ENCODE measurements around the gene MLH1.
"Not testable (repeated sequence)": the region's sequence is repeated elsewhere in the genome, so short reads cannot be mapped to it uniquely, and the experiment has no call there.

MLH1 gene

DNA sequence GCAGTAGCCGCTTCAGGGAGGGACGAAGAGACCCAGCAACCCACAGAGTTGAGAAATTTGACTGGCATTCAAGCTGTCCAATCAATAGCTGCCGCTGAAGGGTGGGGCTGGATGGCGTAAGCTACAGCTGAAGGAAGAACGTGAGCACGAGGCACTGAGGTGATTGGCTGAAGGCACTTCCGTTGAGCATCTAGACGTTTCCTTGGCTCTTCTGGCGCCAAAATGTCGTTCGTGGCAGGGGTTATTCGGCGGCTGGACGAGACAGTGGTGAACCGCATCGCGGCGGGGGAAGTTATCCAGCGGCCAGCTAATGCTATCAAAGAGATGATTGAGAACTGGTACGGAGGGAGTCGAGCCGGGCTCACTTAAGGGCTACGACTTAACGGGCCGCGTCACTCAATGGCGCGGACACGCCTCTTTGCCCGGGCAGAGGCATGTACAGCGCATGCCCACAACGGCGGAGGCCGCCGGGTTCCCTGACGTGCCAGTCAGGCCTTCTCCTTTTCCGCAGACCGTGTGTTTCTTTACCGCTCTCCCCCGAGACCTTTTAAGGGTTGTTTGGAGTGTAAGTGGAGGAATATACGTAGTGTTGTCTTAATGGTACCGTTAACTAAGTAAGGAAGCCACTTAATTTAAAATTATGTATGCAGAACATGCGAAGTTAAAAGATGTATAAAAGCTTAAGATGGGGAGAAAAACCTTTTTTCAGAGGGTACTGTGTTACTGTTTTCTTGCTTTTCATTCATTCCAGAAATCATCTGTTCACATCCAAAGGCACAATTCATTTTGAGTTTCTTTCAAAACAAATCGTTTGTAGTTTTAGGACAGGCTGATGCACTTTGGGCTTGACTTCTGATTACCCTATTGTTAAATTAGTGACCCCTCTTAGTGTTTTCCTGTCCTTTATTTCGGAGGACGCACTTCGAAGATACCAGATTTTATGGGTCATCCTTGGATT, at the start of gene MLH1:
Gene MLH1, plus strand, starts transcription at position 193 of the 958 bp plus-strand sequence. Its CDS starts 30 bp downstream, at position 223.
- DNase-seq = no peak

DNA sequence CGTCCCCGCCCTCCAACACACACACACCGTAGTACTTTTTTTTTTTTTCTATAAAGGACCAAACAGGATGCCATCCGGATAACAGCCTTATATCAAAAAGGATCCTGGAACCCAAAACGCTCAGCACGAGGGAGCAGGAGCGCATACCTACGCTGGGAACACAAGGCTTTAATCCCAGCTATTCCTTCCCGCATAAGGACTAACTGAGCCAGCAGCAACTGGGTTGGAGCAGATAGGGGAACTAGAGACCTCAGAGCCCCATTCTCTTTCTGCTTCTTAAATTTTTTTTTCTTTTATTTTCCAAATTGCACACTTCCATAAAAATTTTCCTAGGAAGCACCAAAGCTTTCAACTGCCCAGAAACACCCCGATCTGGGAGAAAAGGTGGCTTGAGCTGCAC, 49.7 kb upstream of the MLH1 start:
- DNase-seq = no peak

DNA sequence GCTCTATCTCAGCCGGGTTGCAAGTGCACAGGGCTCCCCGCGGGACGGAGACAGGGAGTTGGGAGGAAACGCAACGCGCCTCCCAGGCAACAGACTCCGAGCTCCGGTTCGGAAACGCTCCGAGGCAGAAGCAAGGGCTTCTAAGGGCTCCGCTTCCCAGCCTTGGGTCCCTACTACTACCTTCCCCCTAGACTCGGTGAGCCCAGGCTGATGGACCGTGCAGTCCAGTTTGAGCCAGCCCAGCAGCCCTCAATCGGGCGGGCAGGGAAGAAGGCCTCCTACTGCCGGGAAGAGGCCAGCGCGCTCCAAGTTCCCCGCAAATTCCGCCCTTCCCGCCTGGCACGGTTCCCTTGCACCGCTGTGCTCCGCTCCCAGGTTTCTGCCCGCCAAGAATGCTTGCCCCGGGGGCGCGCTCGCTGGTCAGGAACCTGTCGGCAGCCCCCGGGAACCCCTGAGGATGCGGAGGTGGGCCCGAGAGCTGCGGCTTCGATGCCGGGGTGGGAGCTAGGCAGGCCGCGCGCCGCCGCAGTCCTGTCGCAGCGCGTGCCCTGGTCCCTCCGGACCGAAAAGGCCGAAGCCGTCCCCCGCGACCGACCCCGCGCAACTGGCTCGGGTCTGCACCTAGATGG, 49.2 kb upstream of the MLH1 start:
- no peak for DNase-seq

DNA sequence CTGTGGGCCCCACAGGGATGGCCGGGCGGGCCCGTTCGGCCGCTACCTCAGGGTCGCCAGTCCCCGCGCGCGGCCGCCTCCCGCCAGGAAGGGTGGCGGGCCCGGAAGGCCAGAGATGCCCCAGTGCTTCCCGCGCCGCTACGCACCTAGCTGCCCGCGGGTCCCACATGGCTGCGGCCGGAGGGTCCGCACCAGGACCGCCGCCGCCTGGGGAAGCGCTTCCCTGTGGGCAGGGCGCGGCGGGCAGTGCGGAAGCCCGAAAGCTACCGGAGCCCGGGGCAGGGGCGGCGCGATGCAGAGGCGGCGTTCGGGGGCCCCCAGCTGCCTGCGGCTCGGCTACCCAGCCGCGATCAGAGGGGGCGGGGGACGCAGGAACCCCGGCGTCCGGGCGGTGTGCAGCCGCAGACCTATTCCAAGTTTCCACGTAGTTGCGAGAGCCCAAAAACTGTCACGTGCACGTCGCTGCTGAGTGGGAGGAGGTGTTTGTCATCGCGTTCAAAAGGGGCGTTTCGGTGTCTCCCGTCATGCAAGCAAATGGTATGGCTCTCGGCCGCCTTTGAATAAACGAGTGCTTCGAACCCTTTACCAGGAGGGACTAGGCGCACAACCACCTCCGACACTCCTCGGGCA, 48.6 kb upstream of the MLH1 start, which contains the start of gene TRANK1:
Gene TRANK1, minus strand, starts transcription at position 414 of the 630 bp plus-strand sequence. Its CDS starts 245 bp downstream, at position 169.
- no peak for DNase-seq

DNA sequence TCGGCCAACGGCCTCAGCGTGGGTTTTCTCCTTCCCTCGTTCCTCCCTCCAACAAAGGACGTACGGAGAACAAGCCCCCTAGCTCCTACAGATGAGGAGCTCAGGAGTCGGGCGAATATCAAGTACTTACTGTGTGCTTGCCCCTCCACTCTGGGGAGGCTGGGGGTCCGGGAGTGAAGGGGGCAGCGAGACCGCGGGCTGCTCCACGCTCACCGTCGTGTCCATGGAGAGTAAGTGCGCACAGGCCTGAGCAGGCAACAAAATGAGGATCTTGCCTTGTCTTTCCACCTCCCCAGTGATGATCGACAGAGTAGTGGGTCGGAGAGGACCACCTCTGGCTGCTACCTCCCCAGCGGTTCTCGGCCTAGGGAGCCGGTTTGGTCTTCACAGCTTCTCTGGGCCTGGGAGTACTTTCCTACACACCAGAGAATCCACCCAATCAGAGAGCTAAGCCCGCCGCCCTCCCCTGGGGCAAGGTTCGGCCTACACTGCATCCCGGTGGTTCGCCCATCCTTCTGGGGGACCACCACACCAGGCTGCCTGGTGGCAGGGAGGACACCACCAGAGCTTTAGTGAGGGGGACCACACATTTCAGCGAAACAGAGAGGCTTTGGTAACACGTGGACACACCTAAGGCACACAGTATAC, 47.9 kb upstream of the MLH1 start:
- DNase-seq = no peak

DNA sequence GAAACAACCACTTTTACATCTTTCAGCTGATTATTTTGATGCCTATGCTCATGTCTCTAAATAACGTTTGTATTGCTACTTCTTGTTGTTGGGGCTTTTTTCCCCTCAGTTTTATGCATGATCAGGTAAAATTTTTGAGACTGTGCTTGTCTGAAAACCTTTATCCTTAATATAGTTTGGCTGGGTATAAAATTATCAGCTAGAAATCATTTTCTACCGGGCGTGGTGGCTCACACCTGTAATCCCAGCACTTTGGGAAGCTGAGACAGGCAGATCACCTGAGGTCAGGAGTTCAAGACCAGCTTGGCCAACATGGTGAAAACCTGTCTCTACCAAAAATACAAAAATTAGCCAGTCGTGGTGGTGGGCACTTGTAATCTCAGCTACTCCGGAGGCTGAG, 45.5 kb upstream of the MLH1 start:
- not testable (repeated sequence) for DNase-seq

DNA sequence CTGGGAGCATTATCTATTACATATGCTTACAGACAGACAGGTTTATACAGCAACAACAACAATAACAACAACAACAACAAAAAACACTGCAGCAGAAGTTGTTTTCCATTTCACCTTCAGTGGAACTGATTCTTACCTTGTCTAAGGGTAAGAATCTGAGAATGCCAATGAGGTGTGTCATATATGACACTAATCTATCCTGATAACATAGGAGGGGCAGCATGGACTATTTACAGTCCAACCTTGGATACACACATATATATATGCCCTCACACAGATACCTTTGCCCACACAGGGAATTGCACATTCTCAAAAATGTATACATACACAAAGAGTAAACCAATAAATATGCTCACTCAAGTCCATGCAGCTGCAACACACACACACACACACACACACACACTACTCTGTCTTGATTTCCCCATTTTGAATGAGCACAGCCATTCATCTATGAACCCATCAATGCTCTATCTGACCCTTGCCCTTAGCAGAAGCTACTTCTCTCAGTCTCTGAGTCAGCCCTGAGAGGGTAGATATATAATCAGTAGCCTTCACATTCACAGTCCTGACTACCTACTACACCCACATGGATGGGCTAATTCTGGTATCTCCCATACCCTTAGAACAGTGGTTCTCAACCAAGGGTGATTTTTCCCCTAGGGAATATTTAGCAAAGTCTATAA, 38.7 kb upstream of the MLH1 start:
- no peak for DNase-seq

DNA sequence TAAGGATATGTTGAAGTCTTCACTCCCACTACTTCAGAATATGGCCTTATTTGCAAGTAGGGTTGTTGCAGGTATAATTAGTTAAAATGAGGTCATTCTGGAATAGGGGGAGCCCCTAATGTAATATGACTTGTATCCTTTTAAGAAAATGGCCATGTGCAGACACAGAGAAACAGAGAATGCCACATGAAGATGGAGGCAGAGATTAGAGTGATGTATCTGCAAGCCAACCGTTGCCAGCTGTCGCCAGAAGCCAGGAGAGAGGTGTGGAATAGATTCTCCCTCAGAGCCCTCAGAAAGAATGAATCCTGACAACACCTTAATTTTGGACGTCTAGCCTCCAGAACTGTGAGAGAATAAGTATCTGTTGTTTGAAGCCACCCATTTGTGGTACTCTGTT, 37.2 kb upstream of the MLH1 start:
- DNase-seq = no peak

DNA sequence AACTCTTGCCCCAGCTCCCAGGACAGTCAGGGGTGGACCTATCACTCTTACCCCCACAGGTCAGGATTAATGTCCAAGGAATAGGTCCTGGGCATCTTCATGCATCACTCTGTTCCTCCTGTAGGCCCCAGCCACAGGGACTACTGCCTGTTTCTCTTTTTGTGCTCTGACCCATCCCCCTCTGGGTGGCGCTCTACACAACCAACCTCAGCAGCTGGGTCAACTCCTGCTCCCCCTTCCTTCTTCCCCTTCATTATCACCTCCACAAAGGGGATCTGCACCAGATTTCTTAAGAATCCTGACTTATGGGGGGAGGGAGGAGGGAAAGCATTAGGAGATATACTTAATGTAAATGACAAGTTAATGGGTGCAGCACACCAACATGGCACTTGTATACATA, 36.3 kb upstream of the MLH1 start:
- DNase-seq = no peak

DNA sequence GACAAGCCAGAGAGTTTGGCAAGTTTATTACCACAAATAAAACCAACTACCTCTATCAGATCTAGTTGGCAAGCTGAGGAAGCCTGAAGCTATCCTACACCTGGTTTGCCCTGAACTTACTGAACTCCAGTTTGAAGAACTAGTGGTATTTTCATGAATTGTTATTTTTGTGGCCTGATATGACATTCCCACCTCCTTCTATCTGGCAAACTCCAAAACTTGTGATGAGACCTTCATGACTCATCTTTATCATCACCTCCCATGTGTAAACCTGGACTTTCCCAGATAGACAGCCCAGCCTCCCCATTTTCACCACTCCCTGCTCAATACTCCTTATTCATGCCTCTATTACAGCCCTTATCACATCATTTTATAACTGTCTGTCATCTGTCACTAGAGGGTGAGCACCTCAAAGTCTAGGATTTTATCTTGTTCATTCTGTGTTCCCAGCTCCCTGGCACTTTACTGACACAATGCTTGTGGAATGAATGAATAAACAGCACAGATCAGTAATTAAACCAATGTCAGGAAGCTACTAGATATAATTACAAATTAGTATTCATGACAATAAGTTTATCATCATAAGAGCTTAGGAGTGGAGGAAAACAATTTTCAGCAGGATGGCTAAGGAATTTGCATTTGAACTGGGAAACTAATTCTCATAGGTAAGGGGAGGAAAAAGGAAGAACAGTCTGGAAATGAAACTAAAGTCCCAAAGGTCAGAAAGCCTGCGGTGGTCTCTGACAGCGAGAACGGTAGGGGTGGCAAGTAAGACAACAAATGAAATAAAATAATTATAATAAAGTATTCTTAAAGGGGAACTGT, 35.2 kb upstream of the MLH1 start:
- DNase-seq = no peak

DNA sequence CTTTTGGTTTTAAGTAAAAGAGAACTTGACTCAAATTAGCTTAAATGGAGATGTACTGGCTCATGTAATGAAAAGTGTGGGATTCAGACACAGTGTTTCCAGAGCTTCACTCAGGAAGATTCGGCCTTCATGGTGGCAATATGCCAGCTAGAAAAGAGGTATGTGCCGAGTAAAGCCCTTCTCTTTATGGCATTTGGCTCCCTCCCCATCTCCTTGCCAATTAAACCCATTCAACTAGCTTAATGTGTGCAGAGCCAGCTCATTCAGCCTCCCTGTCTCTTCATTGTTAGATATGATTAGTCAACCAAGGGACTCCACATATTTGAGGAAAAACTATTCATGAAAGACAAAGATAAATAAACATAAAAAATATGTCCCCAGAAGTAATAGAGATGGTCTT, 33.5 kb upstream of the MLH1 start:
- peak; percentile 72 for DNase-seq

DNA sequence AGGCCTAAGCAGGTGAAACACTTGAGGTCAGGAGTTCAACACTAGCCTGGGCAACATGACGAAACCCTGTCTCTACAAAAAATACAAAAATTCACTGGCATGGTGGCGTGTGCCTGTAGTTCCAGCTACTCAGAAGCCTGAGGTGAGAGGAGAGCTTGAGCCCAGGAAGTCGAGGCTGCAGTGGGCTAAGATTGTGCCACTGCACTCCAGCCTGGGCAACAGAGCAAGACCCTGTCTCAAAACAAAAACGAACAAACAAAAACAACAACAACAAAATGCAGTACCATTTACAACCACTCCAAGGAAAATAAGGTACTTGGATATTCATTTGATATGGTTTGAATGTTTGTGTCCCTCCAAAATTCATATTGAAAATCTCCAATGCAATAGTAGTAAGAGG, 32.8 kb upstream of the MLH1 start:
- no peak for DNase-seq

DNA sequence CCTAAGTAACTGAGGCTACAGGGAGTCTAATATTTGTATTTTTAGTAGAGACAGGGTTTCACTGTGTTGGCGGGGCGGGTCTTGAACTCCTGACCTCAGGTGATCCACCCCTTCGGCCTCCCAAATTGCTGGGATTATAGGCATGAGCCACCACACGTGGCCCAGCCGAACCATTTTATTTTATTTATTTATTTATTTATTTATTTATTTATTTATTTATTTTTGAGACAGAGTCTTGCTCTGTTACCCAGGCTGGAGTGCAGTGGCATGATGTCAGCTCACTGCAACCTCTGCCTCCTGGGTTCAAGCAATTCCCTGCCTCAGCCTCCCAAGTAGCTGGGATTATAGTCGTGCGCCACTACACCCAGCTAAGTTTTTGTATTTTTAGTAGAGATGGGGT, 30.3 kb upstream of the MLH1 start:
- not testable (repeated sequence) for DNase-seq

DNA sequence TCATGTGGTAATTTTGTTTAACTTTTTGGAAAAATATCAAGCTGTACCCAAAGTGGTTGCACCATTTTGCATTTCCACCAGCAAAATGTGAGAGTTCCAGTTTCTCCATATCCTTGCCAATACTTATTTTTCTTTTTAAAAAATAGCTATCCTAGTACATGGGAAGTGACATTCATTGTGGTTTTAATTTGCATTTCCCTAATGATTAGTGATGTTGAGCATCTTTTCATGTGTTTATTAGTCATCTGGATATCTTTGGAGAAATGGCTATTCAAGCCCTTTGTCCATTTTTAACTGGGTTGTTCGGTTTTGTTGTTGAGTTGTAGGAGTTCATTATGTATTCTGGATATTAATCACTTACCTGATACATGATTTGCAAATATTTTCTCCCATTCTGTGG, 29.0 kb upstream of the MLH1 start:
- no peak for DNase-seq

DNA sequence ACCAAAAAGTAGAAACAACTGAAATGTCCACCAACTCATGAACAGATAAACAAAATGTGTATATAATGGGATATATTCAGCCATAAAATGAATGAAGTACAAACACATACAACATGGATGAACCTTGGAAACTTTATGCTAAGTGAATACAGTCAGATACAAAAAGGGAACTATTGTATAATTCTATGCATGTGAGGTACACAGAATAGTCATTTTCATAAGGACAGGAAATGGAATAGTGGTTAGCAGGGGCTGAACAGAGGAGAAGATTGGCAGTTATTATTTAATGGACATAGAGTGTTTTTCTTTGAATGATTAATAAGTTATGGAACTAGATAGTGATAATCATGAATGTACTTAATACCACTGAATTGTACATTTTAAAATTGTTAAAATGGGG, 28.5 kb upstream of the MLH1 start:
- no peak for DNase-seq

DNA sequence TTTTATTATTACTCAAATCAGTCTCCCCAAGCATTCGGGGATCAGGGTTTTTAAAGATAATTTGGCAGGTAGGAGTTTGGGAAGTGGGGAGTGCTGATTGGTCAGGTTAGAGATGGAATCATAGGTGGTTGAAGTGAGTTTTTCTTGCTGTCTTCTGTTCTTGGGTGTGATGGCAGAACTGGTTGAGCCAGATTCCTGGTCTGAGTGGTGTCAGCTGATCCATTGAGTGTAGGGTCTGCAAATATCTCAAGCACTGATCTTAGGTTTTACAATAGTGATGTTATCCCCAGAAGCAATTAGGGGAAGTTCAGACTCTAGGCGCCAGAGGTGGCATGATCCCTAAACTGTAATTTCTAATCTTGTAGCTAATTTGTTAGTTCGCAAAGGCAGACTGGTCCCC, 27.9 kb upstream of the MLH1 start:
- no peak for DNase-seq

DNA sequence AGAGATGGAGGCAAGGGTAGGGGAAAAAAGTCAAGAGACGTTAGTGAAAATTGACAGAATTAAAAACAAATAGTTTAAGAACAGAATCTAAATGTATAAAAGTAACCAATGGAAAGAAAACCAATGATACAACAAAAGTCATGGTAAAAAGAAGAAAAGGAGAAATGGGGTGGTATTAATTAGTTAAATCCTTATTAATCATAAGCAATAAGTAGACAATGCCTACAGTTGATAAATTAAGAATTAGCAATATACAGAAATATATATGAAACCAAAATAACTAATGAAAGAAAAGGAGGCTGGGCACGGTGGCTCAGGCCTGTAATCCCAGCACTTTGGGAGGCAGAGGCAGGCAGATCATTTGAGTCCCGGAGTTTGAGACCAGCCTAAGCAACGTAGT, 24.2 kb upstream of the MLH1 start:
- no peak for DNase-seq

DNA sequence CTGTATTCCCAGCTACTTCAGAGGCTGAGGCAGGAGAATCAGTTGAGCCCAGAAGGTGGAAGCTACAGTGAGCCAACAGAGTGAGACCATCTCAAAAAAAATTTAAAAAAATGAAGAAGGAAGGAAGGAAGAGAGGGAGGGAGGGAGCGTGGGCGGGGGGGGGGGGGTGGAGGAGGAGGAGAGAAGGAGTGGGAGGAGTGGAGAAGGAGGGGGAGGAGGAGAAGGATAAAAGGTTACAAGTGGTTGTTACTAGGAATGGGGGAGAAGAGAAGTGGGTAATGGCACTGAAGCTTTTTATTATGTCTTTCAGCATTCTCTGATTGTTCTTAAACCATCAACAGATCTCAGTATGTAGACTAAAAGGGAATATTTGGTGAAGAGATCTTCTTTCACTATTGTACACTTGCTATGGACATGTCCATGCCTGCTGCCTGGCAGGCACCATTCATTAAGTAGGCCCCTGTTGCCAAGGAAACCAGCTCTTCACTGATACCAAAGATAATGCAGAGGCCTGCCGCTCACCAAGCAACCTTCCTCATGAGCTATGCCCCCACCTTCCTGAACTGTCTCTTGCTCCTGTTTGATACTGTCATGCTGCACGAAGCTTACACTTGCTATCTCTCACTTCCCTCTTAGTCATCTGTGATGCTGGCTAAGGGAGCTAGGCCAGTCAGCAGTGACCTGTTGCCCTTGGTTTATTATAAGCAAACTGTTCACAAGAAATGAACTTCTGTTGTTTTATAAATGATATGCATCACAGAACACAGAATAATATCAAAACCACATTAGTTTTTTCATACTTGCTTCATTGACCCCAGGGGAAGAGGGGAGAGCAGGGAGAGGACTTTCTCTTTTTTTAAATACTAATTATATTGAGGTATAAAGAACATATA, 23.5 kb upstream of the MLH1 start:
- DNase-seq = peak; percentile 84

DNA sequence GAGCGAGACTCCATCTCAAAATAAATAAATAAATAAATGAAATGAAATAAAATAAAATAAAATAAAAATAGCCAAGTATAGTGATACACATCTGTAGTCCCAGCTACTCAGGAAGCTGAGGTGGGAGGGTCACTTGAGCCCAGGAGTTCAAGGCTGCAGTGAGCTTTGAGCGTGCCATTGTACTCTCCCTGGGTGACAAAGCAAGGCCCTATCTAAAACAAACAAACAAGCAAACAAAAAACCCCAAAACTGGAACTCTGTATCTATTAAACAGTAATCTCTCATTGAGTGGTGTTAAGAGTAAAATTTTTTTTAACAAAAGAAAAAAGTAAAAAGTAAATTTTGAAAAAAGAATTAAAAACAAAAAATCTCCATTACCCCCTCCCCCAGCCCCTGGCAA, 21.2 kb upstream of the MLH1 start:
- no peak for DNase-seq

DNA sequence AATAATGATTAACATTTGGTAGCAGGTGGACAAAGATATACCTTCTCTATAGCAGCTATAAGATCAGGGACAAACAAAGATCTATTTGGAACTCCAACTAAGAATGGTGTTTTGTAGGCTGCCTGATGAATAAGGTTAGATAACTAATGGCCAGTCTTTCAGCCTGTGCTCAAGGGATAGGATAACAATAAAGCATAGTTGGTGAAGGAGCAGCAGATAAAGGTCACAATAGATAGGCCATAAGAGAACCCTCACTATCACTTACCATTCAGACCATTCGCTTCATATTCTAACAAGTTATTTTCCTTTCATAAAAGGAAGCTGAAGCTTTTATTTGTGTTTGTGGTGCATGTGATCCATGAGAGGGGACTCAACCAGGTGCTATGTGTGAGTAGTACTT, 20.2 kb upstream of the MLH1 start:
- no peak for DNase-seq

DNA sequence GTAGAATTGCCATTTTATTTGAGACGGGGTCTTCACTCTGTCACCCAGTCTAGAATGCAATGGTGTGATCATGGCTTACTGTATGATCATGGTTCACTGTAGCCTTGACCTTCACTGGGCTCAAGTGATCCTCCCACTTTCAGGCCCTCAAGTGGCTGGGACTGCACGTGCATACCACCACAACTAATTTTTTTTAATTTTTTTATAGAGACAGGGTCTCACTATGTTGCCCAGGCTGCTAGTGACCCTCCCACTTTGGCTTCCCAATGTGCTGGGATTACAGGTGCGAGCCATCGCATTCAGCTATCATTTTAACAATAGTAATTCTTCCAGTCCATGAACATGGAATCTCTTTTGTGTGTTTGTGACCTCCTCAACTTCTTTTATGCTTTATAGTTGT, 12.3 kb upstream of the MLH1 start:
- no peak for DNase-seq
